COLO668 (cell line): Measurements from ENCODE around the gene APLP2.
"Not testable (repeated sequence)": the region's sequence is repeated elsewhere in the genome, so short reads cannot be mapped to it uniquely, and the experiment has no call there.

Experiments
- DNase-seq: peaks from one replicate; lab custom pipeline; 2025; ENCODE audit not compliant: unreplicated experiment; lab: John Stamatoyannopoulos, UW

The APLP2 gene

GRCh38 chr11:130088919-130089673 lies 19.4 kb downstream of the APLP2 start:
- no peak for DNase-seq

- DNase-seq: no peak
These were observed 20.0 kb downstream of the APLP2 start for GRCh38 chr11:130089674-130090073.

GRCh38 chr11:130090517-130090916 lies 20.8 kb downstream of the APLP2 start:
- not testable (repeated sequence) for DNase-seq

- not testable (repeated sequence) for DNase-seq
These were observed 21.5 kb downstream of the APLP2 start for GRCh38 chr11:130091169-130091568.

- DNase-seq: no peak
These were observed 23.0 kb downstream of the APLP2 start for GRCh38 chr11:130092661-130093060.

GRCh38 chr11:130094614-130095013 lies 24.9 kb downstream of the APLP2 start:
- no peak for DNase-seq

GRCh38 chr11:130095326-130095725 lies 25.6 kb downstream of the APLP2 start:
- DNase-seq: no peak

- DNase-seq: no peak
These were observed 26.3 kb downstream of the APLP2 start for GRCh38 chr11:130096042-130096441.

GRCh38 chr11:130096823-130097222 lies 27.1 kb downstream of the APLP2 start:
- no peak for DNase-seq

GRCh38 chr11:130097285-130097684 lies 27.6 kb downstream of the APLP2 start:
- DNase-seq: no peak

- DNase-seq: no peak
These were observed 29.7 kb downstream of the APLP2 start for GRCh38 chr11:130099356-130099755.

GRCh38 chr11:130100381-130101095 lies 30.8 kb downstream of the APLP2 start:
- DNase-seq: no peak

- DNase-seq: no peak
These were observed 32.0 kb downstream of the APLP2 start for GRCh38 chr11:130101661-130102060.

GRCh38 chr11:130102301-130103249 lies 32.9 kb downstream of the APLP2 start:
- DNase-seq: no peak

GRCh38 chr11:130103296-130103814 lies 33.7 kb downstream of the APLP2 start:
- DNase-seq: no peak

- DNase-seq: no peak
These were observed 36.7 kb downstream of the APLP2 start for GRCh38 chr11:130106381-130106780.

- not testable (repeated sequence) for DNase-seq
These were observed 39.0 kb downstream of the APLP2 start for GRCh38 chr11:130108671-130109070.

GRCh38 chr11:130109386-130109785 lies 39.7 kb downstream of the APLP2 start:
- DNase-seq: no peak

- DNase-seq: no peak
These were observed 40.8 kb downstream of the APLP2 start for GRCh38 chr11:130110339-130111108.

- DNase-seq: no peak
These were observed 42.6 kb downstream of the APLP2 start for GRCh38 chr11:130112071-130112830.
